ENCODE results near the gene FABP3. TPM values are rescaled to one million over a fixed set of nuclear protein-coding genes. Genes with fewer than 3 reads are reported as not detected.

Gene FABP3
- total and polyA plus RNA-seq, 2 of the 8 experiments (the other 6 are each of a cell fraction or from before 2014, with no cell fraction given): 34.8 to 43.9 TPM

DNA sequence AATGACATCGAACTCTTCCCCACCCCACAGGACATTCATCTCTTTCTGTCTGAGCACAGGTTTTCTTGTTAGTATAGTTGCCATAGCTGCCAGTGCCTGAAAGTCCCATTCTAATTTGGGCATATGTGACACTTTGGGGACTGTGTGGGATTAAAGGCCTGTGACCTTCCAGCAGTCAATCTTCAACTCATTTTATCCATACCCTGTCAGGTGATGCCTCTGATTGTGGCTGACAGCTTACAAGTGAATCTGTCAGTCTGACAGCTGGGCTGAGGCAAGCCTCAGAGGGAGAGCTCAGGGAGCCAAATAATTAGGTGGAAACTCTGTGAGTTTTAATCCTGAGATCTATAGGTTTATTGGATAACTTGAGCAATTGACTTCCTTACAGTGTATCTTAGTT is 46.4 kb downstream of the FABP3 start (continued):
- TF ChIP-seq, protein P1, sequence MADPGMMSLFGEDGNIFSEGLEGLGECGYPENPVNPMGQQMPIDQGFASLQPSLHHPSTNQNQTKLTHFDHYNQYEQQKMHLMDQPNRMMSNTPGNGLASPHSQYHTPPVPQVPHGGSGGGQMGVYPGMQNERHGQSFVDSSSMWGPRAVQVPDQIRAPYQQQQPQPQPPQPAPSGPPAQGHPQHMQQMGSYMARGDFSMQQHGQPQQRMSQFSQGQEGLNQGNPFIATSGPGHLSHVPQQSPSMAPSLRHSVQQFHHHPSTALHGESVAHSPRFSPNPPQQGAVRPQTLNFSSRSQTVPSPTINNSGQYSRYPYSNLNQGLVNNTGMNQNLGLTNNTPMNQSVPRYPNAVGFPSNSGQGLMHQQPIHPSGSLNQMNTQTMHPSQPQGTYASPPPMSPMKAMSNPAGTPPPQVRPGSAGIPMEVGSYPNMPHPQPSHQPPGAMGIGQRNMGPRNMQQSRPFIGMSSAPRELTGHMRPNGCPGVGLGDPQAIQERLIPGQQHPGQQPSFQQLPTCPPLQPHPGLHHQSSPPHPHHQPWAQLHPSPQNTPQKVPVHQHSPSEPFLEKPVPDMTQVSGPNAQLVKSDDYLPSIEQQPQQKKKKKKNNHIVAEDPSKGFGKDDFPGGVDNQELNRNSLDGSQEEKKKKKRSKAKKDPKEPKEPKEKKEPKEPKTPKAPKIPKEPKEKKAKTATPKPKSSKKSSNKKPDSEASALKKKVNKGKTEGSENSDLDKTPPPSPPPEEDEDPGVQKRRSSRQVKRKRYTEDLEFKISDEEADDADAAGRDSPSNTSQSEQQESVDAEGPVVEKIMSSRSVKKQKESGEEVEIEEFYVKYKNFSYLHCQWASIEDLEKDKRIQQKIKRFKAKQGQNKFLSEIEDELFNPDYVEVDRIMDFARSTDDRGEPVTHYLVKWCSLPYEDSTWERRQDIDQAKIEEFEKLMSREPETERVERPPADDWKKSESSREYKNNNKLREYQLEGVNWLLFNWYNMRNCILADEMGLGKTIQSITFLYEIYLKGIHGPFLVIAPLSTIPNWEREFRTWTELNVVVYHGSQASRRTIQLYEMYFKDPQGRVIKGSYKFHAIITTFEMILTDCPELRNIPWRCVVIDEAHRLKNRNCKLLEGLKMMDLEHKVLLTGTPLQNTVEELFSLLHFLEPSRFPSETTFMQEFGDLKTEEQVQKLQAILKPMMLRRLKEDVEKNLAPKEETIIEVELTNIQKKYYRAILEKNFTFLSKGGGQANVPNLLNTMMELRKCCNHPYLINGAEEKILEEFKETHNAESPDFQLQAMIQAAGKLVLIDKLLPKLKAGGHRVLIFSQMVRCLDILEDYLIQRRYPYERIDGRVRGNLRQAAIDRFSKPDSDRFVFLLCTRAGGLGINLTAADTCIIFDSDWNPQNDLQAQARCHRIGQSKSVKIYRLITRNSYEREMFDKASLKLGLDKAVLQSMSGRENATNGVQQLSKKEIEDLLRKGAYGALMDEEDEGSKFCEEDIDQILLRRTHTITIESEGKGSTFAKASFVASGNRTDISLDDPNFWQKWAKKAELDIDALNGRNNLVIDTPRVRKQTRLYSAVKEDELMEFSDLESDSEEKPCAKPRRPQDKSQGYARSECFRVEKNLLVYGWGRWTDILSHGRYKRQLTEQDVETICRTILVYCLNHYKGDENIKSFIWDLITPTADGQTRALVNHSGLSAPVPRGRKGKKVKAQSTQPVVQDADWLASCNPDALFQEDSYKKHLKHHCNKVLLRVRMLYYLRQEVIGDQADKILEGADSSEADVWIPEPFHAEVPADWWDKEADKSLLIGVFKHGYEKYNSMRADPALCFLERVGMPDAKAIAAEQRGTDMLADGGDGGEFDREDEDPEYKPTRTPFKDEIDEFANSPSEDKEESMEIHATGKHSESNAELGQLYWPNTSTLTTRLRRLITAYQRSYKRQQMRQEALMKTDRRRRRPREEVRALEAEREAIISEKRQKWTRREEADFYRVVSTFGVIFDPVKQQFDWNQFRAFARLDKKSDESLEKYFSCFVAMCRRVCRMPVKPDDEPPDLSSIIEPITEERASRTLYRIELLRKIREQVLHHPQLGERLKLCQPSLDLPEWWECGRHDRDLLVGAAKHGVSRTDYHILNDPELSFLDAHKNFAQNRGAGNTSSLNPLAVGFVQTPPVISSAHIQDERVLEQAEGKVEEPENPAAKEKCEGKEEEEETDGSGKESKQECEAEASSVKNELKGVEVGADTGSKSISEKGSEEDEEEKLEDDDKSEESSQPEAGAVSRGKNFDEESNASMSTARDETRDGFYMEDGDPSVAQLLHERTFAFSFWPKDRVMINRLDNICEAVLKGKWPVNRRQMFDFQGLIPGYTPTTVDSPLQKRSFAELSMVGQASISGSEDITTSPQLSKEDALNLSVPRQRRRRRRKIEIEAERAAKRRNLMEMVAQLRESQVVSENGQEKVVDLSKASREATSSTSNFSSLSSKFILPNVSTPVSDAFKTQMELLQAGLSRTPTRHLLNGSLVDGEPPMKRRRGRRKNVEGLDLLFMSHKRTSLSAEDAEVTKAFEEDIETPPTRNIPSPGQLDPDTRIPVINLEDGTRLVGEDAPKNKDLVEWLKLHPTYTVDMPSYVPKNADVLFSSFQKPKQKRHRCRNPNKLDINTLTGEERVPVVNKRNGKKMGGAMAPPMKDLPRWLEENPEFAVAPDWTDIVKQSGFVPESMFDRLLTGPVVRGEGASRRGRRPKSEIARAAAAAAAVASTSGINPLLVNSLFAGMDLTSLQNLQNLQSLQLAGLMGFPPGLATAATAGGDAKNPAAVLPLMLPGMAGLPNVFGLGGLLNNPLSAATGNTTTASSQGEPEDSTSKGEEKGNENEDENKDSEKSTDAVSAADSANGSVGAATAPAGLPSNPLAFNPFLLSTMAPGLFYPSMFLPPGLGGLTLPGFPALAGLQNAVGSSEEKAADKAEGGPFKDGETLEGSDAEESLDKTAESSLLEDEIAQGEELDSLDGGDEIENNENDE (IDR thresholded peaks at IDR 0.05; ENCODE audit: insufficient replicate concordance, low read length): no peak
- no peak for TF ChIP-seq RAD21 (IDR thresholded peaks at IDR 0.05 in 1 of 2, conservative IDR thresholded peaks at IDR 0.05 in 1 of 2; ENCODE audit: low read depth in 2 of 2, low read length in 2 of 2)
- no peak for TF ChIP-seq RNF2 (IDR thresholded peaks at IDR 0.05; ENCODE audit: borderline replicate concordance, low read depth, low read length, missing control alignments, poor library complexity, severe bottlenecking)
- TF ChIP-seq, protein P2, sequence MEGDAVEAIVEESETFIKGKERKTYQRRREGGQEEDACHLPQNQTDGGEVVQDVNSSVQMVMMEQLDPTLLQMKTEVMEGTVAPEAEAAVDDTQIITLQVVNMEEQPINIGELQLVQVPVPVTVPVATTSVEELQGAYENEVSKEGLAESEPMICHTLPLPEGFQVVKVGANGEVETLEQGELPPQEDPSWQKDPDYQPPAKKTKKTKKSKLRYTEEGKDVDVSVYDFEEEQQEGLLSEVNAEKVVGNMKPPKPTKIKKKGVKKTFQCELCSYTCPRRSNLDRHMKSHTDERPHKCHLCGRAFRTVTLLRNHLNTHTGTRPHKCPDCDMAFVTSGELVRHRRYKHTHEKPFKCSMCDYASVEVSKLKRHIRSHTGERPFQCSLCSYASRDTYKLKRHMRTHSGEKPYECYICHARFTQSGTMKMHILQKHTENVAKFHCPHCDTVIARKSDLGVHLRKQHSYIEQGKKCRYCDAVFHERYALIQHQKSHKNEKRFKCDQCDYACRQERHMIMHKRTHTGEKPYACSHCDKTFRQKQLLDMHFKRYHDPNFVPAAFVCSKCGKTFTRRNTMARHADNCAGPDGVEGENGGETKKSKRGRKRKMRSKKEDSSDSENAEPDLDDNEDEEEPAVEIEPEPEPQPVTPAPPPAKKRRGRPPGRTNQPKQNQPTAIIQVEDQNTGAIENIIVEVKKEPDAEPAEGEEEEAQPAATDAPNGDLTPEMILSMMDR (IDR thresholded peaks at IDR 0.05; ENCODE audit: control extremely low read depth in 1 of 3, insufficient read depth in 1 of 3, low read depth in 1 of 3, low read length in 3 of 3): no peak
- TF ChIP-seq KDM4A (IDR thresholded peaks at IDR 0.05; ENCODE audit: low read depth, low read length, severe bottlenecking): no peak
- TF ChIP-seq MAFK (IDR thresholded peaks at IDR 0.05; ENCODE audit: low read depth, low read length): no peak
- TF ChIP-seq SRF (IDR thresholded peaks at IDR 0.05; ENCODE audit: low read depth, low read length): no peak
- no peak for TF ChIP-seq CHD2 (IDR thresholded peaks at IDR 0.05; ENCODE audit: low read length)

Data from H1 (cell line).